ENCODE results near the gene RBMX. TPM values are rescaled to one million over a fixed set of nuclear protein-coding genes. Genes with fewer than 3 reads are reported as not detected.
A peak's percentile ranks its signal among the peaks of the same experiment; 100 is the strongest.
"Not testable (repeated sequence)": the region's sequence is repeated elsewhere in the genome, so short reads cannot be mapped to it uniquely, and the experiment has no call there.

The RBMX gene
- total RNA-seq, 2 experiments from 2014 or later: 265 to 276 TPM

- H3K9me3 Mint-ChIP-seq (ENCODE audit: insufficient read depth); H3K27ac Mint-ChIP-seq; CTCF ChIA-PET; H3K4me3 Mint-ChIP-seq; ATAC-seq; H3K27me3 Mint-ChIP-seq (ENCODE audit: low read depth); DNase-seq: not testable (repeated sequence)
- Mint-ChIP-seq H3K36me3 (ENCODE audit: low read depth) (peaks cover 70% of the 10 kb centered on the region), H3K4me1 (ENCODE audit: low read depth) (peaks cover 43% of the 10 kb centered on the region)
- POLR2A ChIA-PET: interaction anchor here (0.7 to 1.0 kb wide), 2 partner anchors 95 to 813 kb away, joined by 3 read pairs; no protein-coding TSS in a partner anchor
Observed at GRCh38 chrX:136874114-136874513, 6.4 kb downstream of the RBMX start.

- H3K27me3 Mint-ChIP-seq (ENCODE audit: low read depth); ATAC-seq; DNase-seq; H3K4me3 Mint-ChIP-seq; H3K27ac Mint-ChIP-seq; POLR2A ChIA-PET; H3K9me3 Mint-ChIP-seq (ENCODE audit: insufficient read depth); CTCF ChIA-PET: not testable (repeated sequence)
- Mint-ChIP-seq H3K4me1 (ENCODE audit: low read depth) (peaks cover 43% of the 10 kb centered on the region), H3K36me3 (ENCODE audit: low read depth) (peaks cover 70% of the 10 kb centered on the region)
Observed at GRCh38 chrX:136873210-136873609, 7.3 kb downstream of the RBMX start.

- H3K9me3 Mint-ChIP-seq (ENCODE audit: insufficient read depth): no peaks in the 10 kb centered on the region
- POLR2A ChIA-PET: interaction anchor here (1.9 kb wide), 1 partner anchor 8 kb away, joined by 14 read pairs; the partner anchor contains the start of gene RBMX
- no peak overlapping the region for H3K4me3 Mint-ChIP-seq
- peaks cover 43% of the 10 kb centered on the region for H3K4me1 Mint-ChIP-seq (ENCODE audit: low read depth)
- DNase-seq (no peak), ATAC-seq (no peak)
- CTCF ChIA-PET: no interaction called here
- peak overlapping the region; percentile 55 for H3K27ac Mint-ChIP-seq
- H3K36me3 Mint-ChIP-seq (ENCODE audit: low read depth): peaks cover 73% of the 10 kb centered on the region
- H3K27me3 Mint-ChIP-seq (ENCODE audit: low read depth): no peaks in the 10 kb centered on the region
Observed at GRCh38 chrX:136872091-136872700, 8.3 kb downstream of the RBMX start.

- ChIA-PET POLR2A (interaction anchor here (1.0 kb wide), 1 partner anchor 10 kb away, joined by 4 read pairs; the partner anchor contains the start of gene RBMX), CTCF (no interaction called here)
- ATAC-seq: no peak
- H3K27ac Mint-ChIP-seq: peak overlapping the region; percentile 78
- H3K4me1 Mint-ChIP-seq (ENCODE audit: low read depth): peaks cover 40% of the 10 kb centered on the region
- no peak overlapping the region for H3K4me3 Mint-ChIP-seq
- peaks cover 76% of the 10 kb centered on the region for H3K36me3 Mint-ChIP-seq (ENCODE audit: low read depth)
- H3K27me3 Mint-ChIP-seq (ENCODE audit: low read depth): no peaks in the 10 kb centered on the region
- no peak for DNase-seq
- H3K9me3 Mint-ChIP-seq (ENCODE audit: insufficient read depth): no peaks in the 10 kb centered on the region
Observed at GRCh38 chrX:136870064-136870463, 10.5 kb downstream of the RBMX start.

- H3K36me3 Mint-ChIP-seq (ENCODE audit: low read depth): peaks cover 67% of the 10 kb centered on the region
- no peaks in the 10 kb centered on the region for H3K27me3 Mint-ChIP-seq (ENCODE audit: low read depth)
- peaks cover 31% of the 10 kb centered on the region for H3K4me1 Mint-ChIP-seq (ENCODE audit: low read depth)
- H3K27ac Mint-ChIP-seq: no peak overlapping the region
- ChIA-PET CTCF (no interaction called here), POLR2A (interaction anchor here (0.6 to 2.4 kb wide), 2 partner anchors 12 to 88 kb away, joined by 3 to 8 read pairs; partner anchors contain the start of gene RBMX)
- DNase-seq: no peak
- ATAC-seq: no peak
- no peak overlapping the region for H3K4me3 Mint-ChIP-seq
- no peaks in the 10 kb centered on the region for H3K9me3 Mint-ChIP-seq (ENCODE audit: insufficient read depth)
Observed at GRCh38 chrX:136868283-136869055, 12.1 kb downstream of the RBMX start.

- Mint-ChIP-seq H3K27ac (no peak overlapping the region), H3K9me3 (ENCODE audit: insufficient read depth) (no peaks in the 10 kb centered on the region), H3K27me3 (ENCODE audit: low read depth) (no peaks in the 10 kb centered on the region), H3K4me3 (no peak overlapping the region), H3K36me3 (ENCODE audit: low read depth) (peaks cover 63% of the 10 kb centered on the region), H3K4me1 (ENCODE audit: low read depth) (peaks cover 27% of the 10 kb centered on the region)
- ATAC-seq (no peak), DNase-seq (no peak)
- ChIA-PET CTCF (no interaction called here), POLR2A (interaction anchor here (0.5 to 2.4 kb wide), 4 partner anchors 12 to 149 kb away, joined by 3 to 8 read pairs (median 3); partner anchors contain the start of gene RBMX)
Observed at GRCh38 chrX:136867518-136867917, 13.0 kb downstream of the RBMX start.

GRCh38 chrX:136867096-136867491 lies 13.4 kb downstream of the RBMX start:
- ATAC-seq (no peak), DNase-seq (no peak)
- Mint-ChIP-seq H3K4me3 (no peak overlapping the region), H3K4me1 (ENCODE audit: low read depth) (peaks cover 23% of the 10 kb centered on the region), H3K27ac (peak overlapping the region; percentile 5), H3K36me3 (ENCODE audit: low read depth) (peaks cover 61% of the 10 kb centered on the region), H3K9me3 (ENCODE audit: insufficient read depth) (no peaks in the 10 kb centered on the region), H3K27me3 (ENCODE audit: low read depth) (no peaks in the 10 kb centered on the region)
- POLR2A ChIA-PET: interaction anchor here (0.5 to 2.4 kb wide), 4 partner anchors 12 to 149 kb away, joined by 3 to 8 read pairs (median 4); partner anchors contain the start of gene RBMX
- CTCF ChIA-PET: no interaction called here

- Mint-ChIP-seq H3K4me3 (no peak overlapping the region), H3K4me1 (ENCODE audit: low read depth) (peaks cover 19% of the 10 kb centered on the region), H3K27ac (peak overlapping the region; percentile 39), H3K27me3 (ENCODE audit: low read depth) (no peaks in the 10 kb centered on the region), H3K9me3 (ENCODE audit: insufficient read depth) (no peaks in the 10 kb centered on the region), H3K36me3 (ENCODE audit: low read depth) (peaks cover 62% of the 10 kb centered on the region)
- ATAC-seq (peak; percentile 37), DNase-seq (no peak)
- CTCF ChIA-PET: no interaction called here
- POLR2A ChIA-PET: interaction anchor here (0.5 to 2.4 kb wide), 4 partner anchors 13 to 148 kb away, joined by 3 to 8 read pairs (median 4); partner anchors contain the start of gene RBMX
Observed at GRCh38 chrX:136866337-136867095, 14.0 kb downstream of the RBMX start.

- Mint-ChIP-seq H3K27me3 (ENCODE audit: low read depth) (no peaks in the 10 kb centered on the region), H3K27ac (no peak overlapping the region), H3K4me1 (ENCODE audit: low read depth) (peaks cover 19% of the 10 kb centered on the region), H3K4me3 (no peak overlapping the region), H3K9me3 (ENCODE audit: insufficient read depth) (no peaks in the 10 kb centered on the region), H3K36me3 (ENCODE audit: low read depth) (peaks cover 67% of the 10 kb centered on the region)
- POLR2A ChIA-PET: no interaction called here
- no peak for ATAC-seq
- no peak for DNase-seq
- CTCF ChIA-PET: no interaction called here
Observed at GRCh38 chrX:136865270-136866158, 15.0 kb downstream of the RBMX start.

GRCh38 chrX:136863826-136864225 lies 16.7 kb downstream of the RBMX start:
- ATAC-seq: no peak
- Mint-ChIP-seq H3K4me1 (ENCODE audit: low read depth) (peaks cover 7% of the 10 kb centered on the region), H3K36me3 (ENCODE audit: low read depth) (peaks cover 60% of the 10 kb centered on the region), H3K4me3 (no peak overlapping the region), H3K9me3 (ENCODE audit: insufficient read depth) (no peaks in the 10 kb centered on the region), H3K27me3 (ENCODE audit: low read depth) (no peaks in the 10 kb centered on the region), H3K27ac (no peak overlapping the region)
- ChIA-PET POLR2A (no interaction called here), CTCF (no interaction called here)
- DNase-seq: no peak

GRCh38 chrX:136862546-136862945 lies 18.0 kb downstream of the RBMX start:
- H3K4me1 Mint-ChIP-seq (ENCODE audit: low read depth): peaks cover 12% of the 10 kb centered on the region
- DNase-seq: no peak
- peaks cover 58% of the 10 kb centered on the region for H3K36me3 Mint-ChIP-seq (ENCODE audit: low read depth)
- H3K4me3 Mint-ChIP-seq: no peak overlapping the region
- ChIA-PET POLR2A (no interaction called here), CTCF (no interaction called here)
- H3K27me3 Mint-ChIP-seq (ENCODE audit: low read depth): no peaks in the 10 kb centered on the region
- no peak for ATAC-seq
- H3K9me3 Mint-ChIP-seq (ENCODE audit: insufficient read depth): no peaks in the 10 kb centered on the region
- no peak overlapping the region for H3K27ac Mint-ChIP-seq
